Heart left ventricle (tissue), 13 donors: Measurements from ENCODE around the gene SNX5.

Experiments
- CTCF ChIP-seq, 12 donors: fragments of 200-600 bp; sonication (generic) in 4 of 12; IDR thresholded peaks; one replicate each; pipeline versions ENCODE4 v1.5.0 to v1.8.0; 2018 to 2022; ENCODE audit warnings: antibody characterized with exemption in 12 of 12, mild to moderate bottlenecking in 5 of 12
- POLR2A ChIP-seq, 2 donors: fragments of 450-650 bp; IDR thresholded peaks; one replicate each; pipeline ENCODE4 v1.6.1; 2017; ENCODE audit warnings: antibody characterized with exemption in 2 of 2, mild to moderate bottlenecking in 2 of 2, moderate library complexity in 2 of 2
- donor health status: ischemic (EF 13 %, LVEDD 7.1; RV severe dilation, severe dysfunction).
- donor health status: DM: no; HTN: yes; CAD: no.
- donor health status: DM: no; HTN: no; CAD: no.
- donor health status: ischemic (EF 25% LVEDD 6.9; RV normal size, moderate dysfunction).
- donor health status: ischemic (EF 25% LVEDD 5.7; RV mildly dilated, moderate dysfunction).
- donor health status: ischemic (EF 35%, LVEDD 5.7; RV mildly dilated, moderate dysfunction).
- donor health status: nonischemic (EF 11% LVEDD 7.7; RV severe dilation, severe dysfunction).
- donor health status: DM: yes; HTN: yes; CAD: no.
- donor health status: PGD.
- donor health status: ischemic (EF 29% LVEDD 5.4; RV normal size, mild dysfunction).
- donor health status: nonischemic (EF 23%, LVEDD 6.1; RV moderate dilation, normal function).

- no peak for TF ChIP-seq POLR2A (IDR thresholded peaks at IDR 0.05)
- no peak for TF ChIP-seq CTCF (IDR thresholded peaks at IDR 0.05)
Observed at GRCh38 chr20:17941087-17941825, 27.3 kb downstream of the SNX5 start.
